SW480 (cell line): ENCODE data around the gene NUDT22.

ENCODE experiments used
- DNase-seq: peaks from one replicate; pipeline ENCODE4 v3.0.0-alpha.2; 2016; ENCODE audit warnings: low spot score

The NUDT22 gene

DNA sequence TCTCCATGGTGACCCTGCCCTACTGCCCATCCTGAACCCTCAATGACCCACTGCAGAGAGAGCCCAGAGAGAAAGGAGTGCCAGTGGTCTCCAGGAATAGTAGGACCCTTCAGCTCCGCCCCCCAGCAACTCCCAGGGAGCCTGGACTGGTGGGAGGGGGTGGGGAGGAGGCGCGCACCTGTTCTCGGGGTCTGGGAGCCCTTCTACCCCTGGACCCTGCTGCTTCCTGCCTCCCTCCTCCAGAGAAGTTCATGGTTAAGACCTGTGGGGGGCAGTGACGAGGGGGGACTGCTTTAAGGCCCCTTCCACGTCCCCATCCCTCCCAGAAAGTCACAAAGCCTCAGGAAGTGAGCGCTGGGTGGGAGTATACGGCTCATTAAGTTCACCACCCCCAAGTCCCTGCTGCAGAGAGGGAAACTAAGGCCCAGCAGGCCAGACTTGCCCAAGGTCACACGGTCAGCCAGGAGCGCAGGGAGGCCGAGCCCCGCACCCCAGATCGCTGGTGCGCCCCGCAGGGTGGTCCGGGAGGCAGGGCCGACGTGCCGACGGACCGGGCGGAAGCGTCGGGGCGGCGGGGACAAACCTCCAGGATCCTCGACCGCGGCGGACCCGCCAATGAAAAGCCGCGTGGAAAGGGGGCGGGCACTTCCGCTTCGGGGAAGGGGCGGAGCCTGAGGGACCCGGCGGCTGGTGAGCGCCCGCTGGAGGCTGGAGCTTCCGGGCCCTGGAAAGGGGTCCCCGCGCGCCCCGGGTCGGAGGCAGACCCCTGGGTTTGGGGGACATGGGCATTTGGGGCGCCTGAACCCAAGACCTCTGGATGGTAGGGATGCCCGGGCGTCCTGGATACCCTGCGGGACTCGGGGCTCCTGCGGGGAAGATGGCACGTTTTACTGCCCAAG is at the start of gene NUDT22, which contains the start of gene TRPT1:
Gene NUDT22, plus strand, starts transcription at position 667 of the 899 bp plus-strand sequence. CDS start 379 bp downstream, outside the sequence.
Gene TRPT1, minus strand, starts transcription at position 579 of the 899 bp plus-strand sequence. Its CDS starts 326 bp downstream, at position 253.
- peak; percentile 80 for DNase-seq

DNA sequence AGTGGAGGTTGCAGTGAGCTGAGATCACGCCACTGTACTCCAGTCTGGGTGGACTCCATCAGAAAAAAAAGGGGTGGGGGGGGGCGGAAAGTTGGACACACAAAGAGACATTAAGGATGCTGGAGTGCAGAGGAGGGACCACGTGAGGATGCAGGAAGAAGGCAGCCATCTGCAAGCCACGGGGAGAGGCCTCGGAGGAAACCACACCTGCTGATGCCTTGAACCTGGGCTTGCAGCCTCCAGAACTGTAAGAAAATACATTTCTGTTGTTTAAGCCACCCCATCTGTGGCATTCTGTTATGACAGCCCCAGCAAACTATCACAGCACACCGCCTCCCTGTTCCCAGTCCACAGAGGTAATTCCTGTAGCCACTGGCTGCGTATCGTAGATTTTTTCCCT is 49.3 kb upstream of the NUDT22 start:
- DNase-seq = no peak

- no peak for DNase-seq
Measured at GRCh38 chr11:64178203-64178602, 47.9 kb upstream of the NUDT22 start.

GRCh38 chr11:64178951-64179639 is 47.0 kb upstream of the NUDT22 start:
- no peak for DNase-seq

- DNase-seq = no peak
Measured at GRCh38 chr11:64180891-64181290, 45.2 kb upstream of the NUDT22 start.

GRCh38 chr11:64181506-64182411 is 44.3 kb upstream of the NUDT22 start:
- peak; percentile 91 for DNase-seq

- no peak for DNase-seq
Measured at GRCh38 chr11:64183890-64184289, 42.2 kb upstream of the NUDT22 start.

DNA sequence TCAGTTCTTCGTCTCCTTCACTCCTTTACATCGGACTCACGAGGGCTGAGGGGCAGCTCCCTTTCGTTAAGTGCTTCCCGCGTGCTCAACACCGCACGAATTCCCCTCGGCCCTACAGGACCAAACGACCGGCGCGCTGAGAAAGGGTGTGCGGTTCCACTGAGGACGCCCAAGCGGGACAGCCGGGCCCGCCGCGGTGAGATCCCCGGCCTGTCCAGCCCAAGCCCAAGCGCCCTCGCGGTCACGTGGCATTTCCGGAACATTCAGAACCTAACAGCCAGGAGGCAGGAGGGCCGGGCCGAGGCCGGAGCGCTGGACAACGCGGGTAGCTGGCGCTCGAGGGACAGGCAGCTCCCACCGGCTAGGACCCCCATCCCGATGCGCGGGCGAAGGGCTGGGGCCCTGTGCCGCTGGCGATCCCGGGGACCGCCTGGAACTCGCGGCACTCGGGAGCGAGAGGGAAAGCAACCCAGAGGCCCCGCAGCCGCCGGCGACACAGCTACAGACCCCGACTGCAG is 40.8 kb upstream of the NUDT22 start:
- peak; percentile 83 for DNase-seq

GRCh38 chr11:64185693-64186491 is 40.2 kb upstream of the NUDT22 start, which contains the start of gene STIP1:
Gene STIP1, plus strand, starts transcription at chr11:64186171. Its CDS starts 91 bp downstream, at chr11:64186262.
- peak; percentile 100 for DNase-seq

DNA sequence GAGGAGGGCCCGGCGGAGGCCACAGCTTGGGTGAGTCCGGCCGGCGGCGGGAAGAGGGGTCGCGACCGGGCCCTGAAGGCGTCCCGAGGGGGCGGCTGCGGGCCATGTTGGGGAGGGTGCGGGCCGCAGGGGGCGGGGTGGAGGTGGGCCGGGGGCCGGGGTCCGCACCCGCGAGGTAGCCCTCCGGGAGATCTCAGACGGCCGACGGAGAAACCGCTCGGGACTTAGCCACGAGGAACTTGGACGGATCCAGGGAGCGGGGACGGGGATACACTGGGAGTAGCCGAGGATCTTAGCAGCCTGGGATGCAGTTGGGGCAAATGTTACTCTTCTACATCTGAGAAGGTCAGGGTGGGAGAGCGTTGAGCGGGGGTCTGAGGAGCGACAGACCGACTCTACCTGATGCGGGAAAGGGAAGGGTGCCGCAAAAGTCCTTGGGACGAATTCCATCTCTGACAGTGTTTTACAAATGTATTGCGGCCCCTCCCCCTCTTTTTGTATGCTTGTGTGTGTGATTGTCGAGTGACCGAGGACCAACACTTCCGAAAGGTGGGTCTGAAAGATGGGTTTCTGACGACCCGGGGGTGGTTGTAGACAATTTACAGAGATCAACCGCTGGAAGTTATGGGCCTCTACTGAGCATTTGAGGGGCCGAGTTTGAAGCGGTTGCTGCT is 39.4 kb upstream of the NUDT22 start:
- no peak for DNase-seq

GRCh38 chr11:64192434-64192833 is 33.6 kb upstream of the NUDT22 start:
- DNase-seq = no peak

- no peak for DNase-seq
Measured at GRCh38 chr11:64196626-64197025, 29.4 kb upstream of the NUDT22 start.

- no peak for DNase-seq
Measured at GRCh38 chr11:64198511-64198910, 27.6 kb upstream of the NUDT22 start.

DNA sequence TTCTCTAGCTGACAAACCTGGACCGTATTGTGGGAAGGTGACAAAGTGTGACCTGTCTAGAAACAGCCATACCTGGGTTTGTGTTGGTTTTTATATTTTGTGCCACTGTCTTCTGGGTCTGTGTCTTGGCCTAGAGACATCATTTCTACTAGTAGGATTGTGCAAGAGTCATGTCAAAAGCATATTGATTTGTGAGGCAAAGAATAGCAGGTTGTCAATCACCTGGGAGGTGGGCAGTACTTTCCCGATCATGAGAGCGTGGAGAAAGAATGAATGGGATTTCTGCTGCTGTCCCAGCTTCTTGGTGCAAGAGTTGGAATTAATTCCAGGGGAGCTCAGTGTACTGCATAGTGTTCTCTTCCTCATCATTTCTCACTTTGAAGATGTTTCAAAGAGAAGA is 24.5 kb upstream of the NUDT22 start:
- DNase-seq = no peak

DNA sequence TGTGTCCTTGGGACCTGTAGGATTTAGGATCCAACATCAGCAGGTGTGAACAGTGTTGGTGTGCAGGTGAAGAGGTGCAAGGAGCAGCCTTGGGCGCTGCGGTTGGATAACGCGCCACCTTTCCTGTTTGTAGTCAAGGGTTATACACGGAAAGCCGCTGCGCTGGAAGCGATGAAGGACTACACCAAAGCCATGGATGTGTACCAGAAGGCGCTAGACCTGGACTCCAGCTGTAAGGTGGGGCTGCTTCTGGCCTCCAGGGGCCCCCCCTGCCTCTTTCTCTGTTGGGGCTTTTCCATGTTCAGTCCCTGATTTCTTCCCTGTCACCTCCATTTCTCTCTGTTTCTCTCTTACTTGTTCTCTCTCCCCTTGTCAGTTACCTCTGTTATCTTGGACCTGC is 23.1 kb upstream of the NUDT22 start:
- no peak for DNase-seq

GRCh38 chr11:64203421-64204079 is 22.5 kb upstream of the NUDT22 start:
- no peak for DNase-seq

GRCh38 chr11:64204080-64204440 is 22.0 kb upstream of the NUDT22 start:
- DNase-seq = no peak

DNA sequence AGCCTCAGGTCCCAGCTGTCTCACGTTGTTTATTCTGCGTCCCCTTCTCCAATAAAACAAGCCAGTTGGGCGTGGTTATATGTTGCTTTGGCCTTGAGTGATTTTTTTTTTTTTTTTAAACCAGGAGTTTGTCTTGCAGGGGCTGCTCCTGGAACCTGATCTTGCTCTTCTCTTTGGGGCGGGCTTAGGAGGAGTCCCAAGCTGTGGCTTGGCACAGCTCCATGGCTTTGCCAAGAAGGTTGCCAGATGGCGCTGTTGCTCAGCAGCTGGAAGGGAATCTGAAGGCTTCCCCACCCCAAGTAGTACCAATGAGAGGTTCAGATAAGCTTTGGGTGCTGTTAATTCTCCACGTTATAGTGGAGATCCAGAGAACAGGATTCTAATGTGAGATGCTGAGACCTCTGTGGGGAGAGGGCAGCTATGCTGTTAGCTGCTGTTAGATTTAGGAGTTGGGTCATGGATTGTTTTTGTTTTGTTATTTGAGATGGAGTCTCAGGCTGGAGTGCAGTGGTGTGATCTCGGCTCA is 21.5 kb upstream of the NUDT22 start:
- peak; percentile 79 for DNase-seq

GRCh38 chr11:64206457-64207255 is 19.4 kb upstream of the NUDT22 start, which contains the start of gene FERMT3:
Gene FERMT3, plus strand, starts transcription at chr11:64206721. Its CDS starts 644 bp downstream, at chr11:64207365.
- no peak for DNase-seq
